HG02938 (cell line): ENCODE data around the gene PARVA.

Experiments
- ATAC-seq: cut with Tn5 transposase; IDR thresholded peaks from one replicate; pipeline ENCODE4 v1.9.1; 2021; ENCODE audit warnings: mild to moderate bottlenecking, moderate library complexity; ENCODE audit not compliant: unreplicated experiment

PARVA gene

GRCh38 chr11:12544986-12545775, 167.8 kb downstream of the PARVA start:
- no peak for ATAC-seq

DNA sequence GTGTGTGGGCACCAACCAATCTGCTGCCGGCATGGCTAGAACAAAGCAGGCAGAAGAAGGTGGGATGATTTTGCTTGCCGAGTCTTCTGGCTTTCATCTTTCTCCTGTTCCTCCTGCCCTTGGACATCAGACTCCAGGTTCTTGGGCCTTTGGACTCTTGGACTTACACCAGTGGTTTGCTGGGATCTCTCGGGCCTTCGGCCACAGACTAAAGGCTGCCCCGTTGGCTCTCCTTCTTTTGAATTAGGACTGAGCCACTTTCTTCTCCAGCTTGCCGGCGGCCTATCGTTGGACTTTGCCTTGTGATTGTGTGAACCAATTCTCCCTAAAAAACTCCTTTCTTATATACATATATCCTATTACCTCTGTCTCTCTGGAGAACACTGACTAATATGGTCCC, 168.8 kb downstream of the PARVA start:
- no peak for ATAC-seq

DNA sequence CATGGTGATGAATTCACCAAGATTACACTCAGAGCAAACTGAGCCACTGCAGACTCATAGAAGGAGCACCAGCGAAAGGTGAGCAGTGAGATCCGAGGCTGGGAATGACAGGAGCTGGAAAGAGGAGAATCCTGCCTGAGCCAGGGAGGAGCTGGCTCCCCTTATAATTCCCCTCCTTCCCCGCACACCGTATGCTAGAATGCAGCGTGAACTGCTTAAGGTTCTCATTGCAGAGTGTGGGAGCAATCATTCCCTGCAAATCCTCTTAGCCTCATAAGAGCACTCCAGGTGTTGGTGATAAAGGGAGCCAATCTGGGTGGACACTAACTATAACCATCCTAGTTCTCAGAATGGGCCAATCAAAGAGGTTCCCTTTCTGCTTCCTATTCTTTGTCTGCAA, 169.3 kb downstream of the PARVA start:
- no peak for ATAC-seq

GRCh38 chr11:12547953-12548650, 170.7 kb downstream of the PARVA start:
- no peak for ATAC-seq

DNA sequence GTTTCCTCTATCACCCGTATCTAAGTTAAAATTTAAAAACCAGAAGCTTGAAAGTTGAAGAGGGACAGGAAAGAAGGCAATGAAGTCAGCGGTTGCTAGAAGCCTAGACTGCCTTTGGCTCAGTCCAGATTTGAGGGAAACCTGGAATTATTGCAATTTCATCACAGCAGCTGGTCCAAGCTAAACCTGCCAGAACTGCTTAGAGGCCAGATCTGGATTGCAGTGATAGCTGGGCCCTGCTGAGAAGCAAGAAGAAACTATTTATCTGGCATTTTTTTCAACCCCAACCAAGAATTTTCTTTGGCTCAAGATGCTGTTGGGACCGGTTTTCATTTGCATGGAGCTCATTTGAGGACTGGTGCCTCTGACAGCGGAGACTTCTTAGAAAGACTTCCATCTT, 175.3 kb downstream of the PARVA start:
- no peak for ATAC-seq

GRCh38 chr11:12554122-12554521, 176.8 kb downstream of the PARVA start:
- ATAC-seq: no peak

DNA sequence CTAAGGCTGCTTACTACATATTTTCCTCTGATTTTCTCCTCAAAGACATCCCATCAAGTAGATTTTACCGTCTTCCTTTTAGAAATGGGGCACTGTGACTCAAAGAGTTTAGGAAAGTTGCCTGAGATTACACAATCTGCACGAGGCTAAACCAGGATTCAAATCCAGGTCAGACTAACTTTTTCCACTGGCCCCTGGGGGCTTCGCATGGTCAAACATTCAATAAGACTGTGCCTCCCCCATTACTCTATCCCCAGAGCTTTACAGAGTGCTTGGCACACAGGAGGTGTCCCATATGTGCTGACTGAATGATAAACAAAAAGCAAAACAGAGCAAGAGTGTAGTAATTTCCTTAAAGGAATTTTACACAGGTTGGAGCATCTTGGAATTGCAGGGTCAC, 178.8 kb downstream of the PARVA start:
- no peak for ATAC-seq

- ATAC-seq: no peak
Observed at GRCh38 chr11:12556788-12557384, 179.5 kb downstream of the PARVA start.

DNA sequence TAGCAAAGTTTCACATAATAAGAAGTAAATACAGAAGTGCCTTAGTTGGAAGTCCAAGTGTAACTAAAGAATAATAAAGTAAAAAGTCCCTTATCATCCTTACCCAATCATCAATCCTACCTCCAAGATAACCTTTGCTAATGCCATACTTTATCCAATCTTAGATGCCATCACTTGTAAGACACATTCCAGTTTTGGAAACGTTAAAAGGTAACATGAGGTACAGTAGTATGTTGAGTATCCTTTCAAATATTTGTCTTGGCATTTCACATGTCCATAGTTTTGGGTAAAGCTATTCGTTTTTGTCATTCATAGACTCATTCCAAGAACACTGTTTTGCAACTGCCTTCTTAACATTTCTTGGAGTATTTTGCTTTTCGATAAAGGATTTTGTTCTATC, 181.6 kb downstream of the PARVA start:
- ATAC-seq: no peak

DNA sequence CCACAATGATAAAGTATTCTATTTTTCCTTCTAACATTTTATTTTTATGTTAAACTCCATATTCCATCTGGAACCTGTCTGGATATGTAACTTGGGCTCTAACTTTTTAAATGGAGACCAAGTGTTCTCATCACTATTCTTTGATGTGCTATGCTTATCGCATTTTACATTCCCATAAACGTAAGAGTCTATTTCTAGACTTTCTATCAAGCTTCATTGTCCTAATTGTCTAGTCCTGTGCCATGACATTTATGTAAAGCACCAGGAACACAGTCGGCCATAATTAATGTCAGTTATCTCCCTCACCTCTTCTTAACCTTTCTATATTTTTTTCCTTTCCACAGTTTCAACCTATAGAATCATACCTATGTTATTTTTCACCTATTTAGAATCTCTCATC, 183.0 kb downstream of the PARVA start:
- ATAC-seq: no peak

GRCh38 chr11:12560861-12561260, 183.5 kb downstream of the PARVA start:
- ATAC-seq: no peak

DNA sequence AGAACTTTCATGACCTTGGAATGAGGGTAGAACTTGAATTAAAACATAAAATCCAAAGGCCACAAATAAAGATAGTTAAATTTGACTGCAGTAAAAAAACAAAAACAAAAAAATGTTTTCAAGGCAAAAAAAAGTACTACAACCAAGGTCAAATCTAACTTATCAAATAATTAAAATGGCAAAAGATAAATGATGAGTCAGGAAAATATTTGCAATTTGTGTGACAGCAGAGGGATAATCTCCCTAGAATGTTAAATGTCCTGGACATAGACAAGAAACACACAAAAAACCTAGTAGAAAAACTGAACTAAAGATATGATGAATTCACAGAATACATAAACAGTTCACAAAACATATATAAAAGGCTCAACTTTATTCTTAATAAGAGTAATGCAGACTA, 186.6 kb downstream of the PARVA start:
- ATAC-seq: no peak

- ATAC-seq: no peak
Observed at GRCh38 chr11:12565406-12565805, 188.0 kb downstream of the PARVA start.

GRCh38 chr11:12567746-12568460, 190.5 kb downstream of the PARVA start:
- ATAC-seq: no peak

DNA sequence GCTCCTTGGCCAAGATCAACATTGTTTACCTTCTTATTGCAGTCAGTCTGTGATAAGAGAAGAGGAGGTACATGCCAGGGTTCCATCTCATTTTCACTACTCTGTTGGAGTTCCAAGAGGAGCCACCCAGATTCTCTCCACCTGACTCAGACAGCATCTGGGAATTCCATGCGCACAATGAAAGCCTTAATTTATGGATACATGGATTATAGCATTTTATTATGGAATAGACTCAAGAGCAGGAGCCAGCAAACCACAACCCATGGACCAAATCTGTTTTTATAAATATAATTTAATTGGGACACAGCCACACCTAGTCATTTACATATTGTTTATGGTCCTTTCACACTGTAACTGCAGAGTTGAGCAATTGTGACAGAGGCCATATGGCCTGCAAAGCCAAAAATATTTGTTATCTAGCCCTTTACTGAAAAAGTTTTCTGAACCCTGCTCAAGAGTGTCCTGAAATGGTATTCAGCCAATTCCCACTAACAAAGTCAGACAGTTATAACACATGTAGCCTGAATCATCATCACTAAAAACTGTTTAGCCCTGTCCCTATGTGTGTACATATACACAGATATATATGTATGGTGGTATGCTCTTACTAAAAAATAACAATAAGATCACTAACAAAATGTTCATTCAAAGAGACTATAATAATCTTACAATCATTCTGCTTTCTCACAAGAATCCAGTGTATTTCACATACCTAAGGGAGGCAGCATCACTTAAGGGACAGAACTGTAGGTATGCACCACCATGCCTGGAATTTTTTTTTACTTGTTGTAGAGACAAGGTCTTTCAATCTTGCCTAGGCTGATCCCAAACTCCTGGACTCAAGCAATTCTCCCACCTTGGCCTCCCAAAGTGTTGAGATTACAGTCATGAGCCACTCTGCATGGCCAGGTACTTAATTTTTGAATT, 192.4 kb downstream of the PARVA start:
- ATAC-seq: no peak

DNA sequence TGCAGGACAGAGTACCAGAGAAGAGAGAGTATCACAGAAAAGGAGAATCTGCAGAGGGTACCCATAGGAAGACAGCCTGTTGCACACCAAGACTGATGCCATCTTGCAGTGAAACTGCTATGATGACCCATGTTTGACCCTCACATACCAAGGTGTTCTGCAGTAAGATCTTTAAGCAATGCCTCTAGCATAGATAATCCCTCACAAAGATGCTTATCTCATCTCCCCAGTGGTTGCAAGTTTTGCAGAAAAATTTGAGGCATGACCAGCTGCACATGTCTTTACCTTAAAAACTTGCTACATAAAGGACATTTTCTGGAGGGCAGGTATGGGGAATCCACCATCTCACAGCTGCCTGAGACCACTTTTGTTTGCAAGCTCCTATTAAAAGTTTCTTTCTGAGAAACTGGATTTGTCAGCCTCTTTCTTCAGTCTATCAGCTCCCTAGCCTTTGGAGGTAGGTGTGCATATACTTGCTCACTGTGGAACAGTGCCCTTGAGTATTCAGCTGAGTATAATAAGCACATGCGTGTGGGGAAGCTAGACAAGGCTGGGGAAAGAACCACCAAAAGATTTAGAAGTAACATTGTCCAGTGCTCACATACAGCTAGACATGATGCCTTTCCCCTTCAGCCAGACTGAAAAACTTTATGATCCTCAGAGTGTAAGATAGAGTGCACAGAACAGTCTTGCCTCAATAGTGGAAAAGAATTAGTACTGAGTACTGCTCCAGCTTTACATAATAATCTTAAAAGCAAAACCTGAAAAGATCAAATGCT, 196.5 kb downstream of the PARVA start:
- ATAC-seq: no peak

- no peak for ATAC-seq
Observed at GRCh38 chr11:12577725-12578644, 200.6 kb downstream of the PARVA start.

DNA sequence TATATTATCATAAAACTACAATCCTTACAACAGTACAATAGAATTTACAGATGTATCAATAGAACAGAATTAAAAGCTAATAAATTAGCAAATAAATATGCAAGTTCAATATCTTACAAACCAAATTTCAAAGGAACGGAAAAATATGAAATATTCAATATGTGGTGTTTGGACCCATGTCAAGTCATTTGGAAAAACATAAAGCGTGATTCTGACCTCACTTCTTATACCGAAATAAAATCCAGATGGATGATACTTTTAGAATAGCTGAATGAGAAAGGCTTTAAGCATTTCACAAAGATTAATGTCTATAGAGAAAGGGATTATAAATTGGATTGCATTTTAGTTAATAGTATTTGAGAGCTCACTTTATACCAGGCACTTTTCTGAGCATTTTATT, 204.0 kb downstream of the PARVA start:
- ATAC-seq: no peak

GRCh38 chr11:12581923-12582322, 204.6 kb downstream of the PARVA start:
- ATAC-seq: no peak
